GM21737 (cell line): ENCODE measurements around the gene PSRC1.
"Not testable (repeated sequence)": the region's sequence is repeated elsewhere in the genome, so short reads cannot be mapped to it uniquely, and the experiment has no call there.

Experiments used
- ATAC-seq: cut with Tn5 transposase; IDR thresholded peaks from one replicate; pipeline ENCODE4 v1.9.1; 2021; ENCODE audit warnings: mild to moderate bottlenecking, moderate library complexity; ENCODE audit not compliant: unreplicated experiment

The PSRC1 gene

DNA sequence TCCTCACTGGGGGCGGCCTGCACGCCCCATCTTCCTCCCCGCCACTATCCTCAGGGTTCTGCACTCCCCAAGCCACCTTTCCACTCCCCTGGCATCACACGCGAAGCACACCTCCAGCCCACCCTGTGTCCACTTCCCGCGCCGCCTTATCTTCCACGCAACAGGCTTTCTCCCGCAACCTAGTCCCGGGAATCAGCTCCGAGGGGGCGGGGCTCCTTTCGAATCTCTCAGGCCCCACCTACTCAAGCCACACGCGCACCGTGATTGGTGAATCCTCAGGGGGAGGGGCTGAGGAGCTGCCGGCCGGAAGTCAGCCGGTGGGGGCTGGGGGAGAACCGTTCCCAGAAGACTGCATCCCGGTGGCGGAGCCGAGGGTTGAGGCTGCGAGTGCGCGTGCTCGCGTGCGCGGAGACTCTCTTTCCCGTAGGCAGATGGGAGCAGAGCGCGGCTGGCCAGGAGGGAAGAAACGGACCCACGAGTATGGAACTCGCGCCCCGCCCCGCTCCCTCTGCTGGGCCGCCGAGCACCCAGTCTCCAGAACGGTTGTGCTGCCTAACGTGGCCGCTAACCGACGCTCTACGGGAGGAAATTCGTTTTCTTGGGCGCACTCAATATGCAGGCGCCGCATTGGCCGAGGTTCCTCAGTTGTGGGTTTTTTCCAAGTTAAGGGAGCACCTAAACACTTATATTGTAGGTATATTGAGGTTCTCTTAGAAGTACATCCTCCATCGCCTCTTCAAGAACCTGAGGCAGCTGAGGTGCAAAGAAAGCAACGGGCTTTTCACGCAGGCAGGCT is at the start of gene PSRC1:
TSS of gene PSRC1 (minus strand) at position 194 of the 796 bp plus-strand sequence.
- peak; percentile 96 for ATAC-seq

DNA sequence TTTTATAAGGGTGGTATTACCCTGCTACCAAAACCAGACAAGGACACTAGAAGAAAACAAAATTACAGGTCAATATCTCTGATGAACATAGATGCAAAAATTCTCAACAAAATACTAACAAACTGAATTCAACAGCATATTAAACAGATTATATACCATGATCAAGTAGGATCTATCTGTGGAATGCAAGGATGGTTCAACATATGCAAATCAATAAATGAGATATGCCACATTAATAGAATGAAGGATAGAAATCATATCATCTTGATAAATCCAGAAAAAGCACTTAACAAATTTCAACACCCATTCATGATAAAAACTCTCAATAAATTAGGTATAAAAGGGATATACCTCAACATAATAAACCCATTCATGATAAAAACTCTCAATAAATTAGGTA is 48.2 kb upstream of the PSRC1 start:
- no peak for ATAC-seq

DNA sequence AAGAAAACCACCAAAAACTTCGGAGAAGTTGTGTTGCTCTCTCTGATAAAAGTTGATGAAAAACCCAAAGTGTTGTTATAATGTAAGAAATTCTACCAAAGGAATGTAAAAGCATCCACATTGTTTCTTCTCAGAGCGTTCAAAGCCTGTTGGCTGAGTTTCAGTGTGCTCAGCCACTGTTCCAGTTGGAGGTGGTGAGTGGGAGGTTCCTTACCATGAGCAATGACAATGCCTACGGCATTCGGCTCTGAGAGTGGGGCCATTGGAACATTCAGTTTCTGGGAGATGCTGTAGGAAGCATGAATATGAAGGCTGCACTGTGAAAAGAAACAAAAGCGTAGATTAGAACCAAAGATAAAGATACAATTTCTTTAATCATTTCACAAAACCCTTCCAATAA is 44.3 kb upstream of the PSRC1 start:
- no peak for ATAC-seq

DNA sequence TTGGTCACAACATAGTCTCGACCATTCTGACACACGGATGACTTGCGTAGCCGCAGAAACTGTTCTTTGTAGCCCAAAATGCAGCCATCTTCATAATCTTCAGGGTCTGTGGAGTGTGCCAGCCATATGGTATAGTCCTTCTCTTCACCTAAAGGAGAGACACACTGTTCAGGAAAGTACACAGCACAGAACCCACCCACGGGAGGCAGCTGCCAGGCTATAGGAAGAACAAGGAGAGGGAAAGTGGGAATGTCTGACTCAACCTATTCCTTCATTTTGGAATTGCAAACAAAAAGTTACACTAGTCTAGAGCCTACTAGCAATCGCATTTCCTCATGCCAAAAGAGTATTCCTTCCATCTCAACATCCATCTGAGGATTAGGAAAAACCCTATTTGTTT is 40.0 kb upstream of the PSRC1 start:
- no peak for ATAC-seq

DNA sequence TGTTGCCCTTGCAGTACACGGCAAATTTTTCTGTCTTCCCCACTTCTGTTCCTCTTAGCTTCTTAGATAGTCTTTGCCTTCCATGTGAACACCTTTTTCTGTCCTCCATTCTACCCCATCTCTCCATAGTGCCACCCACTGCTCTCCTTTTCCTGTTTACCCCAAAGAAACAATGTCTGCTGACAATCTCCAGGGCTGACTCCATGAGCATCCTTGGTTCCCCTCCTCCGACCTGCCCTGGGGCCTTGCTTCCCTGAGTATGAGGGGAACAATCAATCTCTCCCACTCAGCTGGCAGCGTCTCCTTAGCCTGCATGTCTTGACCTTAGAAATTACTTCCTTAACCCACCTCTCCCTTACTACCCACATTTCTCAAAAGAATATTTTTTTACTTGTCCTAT is 36.2 kb upstream of the PSRC1 start:
- ATAC-seq: no peak

DNA sequence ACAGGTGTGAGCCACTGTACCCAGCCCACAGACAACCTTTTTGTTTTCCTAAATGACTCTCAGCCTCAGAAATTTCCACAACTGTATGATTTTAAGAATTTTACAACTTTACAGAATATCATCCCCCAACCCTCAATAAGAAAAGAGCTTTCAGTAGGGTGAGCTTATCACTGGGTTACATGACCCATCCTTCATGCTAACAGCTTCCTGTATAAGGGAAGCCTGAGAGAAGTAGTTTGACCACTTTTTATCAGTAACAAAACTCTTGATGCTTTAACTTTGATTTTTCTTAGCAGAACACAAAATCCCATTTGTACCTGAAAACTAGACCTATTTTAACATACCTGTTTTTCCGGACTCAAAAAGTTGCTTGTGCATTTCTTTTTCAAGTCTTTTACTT is 33.6 kb upstream of the PSRC1 start:
- no peak for ATAC-seq

DNA sequence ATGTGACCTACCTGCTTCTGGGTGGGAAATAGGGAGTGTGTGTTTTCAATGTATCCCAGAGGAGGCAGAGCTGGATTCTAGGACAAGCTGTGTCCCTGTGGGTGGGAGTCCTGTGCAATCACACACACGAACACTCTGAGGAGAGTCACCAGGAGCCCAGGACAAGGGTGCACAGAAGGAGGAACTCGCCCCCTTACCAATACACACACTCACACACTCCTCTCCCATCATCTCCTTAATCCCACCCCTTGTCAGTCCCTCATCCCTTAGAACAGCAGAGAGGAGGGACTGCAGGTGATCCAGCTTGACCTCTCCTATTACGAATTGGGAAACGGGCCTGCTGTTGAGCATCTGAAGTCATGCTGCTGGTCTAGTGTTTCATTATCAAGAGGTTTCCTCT is 32.3 kb upstream of the PSRC1 start:
- no peak for ATAC-seq

DNA sequence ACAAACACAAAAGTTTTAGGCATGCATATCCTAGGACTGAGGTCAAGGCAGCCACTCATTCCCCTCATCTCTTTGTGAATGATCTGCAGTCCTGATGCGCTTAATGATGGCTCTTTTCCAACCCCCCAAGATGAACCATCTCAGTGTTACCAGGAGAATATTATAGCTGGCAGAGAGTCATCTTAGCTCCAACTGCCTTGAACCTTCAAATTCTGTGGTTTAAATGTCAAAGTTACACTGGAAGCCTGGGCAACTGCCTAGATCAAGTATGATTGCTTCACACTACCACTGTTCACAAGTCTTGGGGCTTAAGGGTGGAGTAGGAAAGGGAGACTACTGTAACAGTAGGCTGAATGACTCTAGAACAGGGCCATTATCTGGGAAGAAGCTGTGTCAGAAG is 31.9 kb upstream of the PSRC1 start:
- ATAC-seq: no peak

DNA sequence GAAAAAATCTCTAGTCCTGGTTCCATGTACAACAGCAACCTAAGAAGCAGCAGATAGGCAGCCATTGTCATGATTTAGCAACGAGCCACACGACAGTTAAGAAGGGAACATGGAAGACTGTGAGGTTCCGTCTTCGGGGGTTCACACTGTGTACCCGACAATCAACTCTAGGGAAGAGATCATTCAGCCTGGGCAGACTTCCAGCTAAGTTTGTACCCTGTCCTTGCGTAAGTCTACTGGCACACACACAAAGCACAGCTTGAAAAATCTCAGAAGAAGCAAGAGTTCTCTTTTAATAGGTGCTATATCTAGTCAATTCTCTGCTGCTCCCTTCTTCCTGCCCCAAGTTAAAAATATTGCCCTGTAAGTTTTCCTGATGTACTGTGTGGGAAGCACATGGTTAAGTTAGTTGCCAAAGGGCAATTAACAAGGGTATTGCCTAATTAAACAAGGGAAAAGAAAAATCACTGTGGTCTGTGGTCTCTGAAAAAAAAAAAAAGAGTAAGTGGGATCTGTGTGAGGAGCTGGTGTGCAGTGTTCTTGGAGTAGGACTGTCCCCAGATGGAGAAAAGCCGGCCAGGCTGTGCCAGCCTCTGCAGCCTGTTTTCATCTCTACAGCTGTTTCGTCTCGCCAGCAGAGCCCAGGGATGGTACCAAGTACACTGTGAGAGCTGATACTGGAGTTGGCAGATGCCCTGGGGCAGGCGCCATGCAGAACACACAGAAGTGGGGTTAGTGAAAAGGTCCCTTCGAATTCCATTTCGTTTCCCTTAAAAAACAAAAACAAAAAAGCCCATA is 30.2 kb upstream of the PSRC1 start:
- no peak for ATAC-seq

DNA sequence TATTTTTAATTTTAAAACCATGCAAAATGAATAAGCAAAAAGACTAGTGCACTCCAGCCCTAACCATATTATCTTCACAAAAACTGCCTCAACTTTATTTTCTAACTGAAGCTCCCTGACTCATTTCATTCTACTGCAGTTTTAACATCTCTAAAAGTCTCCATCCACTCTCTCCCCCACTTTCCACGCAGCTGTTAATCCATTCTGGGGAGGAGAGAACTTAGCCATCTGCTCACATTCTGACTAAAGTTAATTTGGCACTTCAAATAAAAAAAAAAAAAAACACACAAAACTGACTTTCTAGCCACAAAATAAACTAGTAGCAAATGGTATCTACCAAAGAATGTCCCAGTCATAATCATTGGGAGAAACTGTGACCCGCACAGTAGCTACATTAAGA is 29.3 kb upstream of the PSRC1 start:
- no peak for ATAC-seq

DNA sequence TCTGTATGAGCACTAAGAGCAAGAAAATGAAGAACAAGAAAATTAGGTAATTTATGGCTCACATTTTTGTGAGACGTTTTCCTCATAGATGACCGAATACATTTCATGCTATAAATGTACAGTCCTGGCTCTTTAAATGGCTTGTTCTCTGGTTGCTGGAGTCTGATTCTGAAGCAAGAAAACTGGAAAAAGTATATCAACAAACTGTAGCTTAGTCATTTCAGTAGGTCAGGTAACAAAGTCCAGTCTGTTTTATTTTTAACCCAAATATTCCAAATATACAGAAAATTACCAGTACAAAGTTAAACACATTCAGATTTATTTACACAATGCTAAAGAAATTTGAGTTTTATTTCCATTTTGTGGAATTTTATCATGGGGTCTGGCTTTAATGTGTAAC is 26.4 kb upstream of the PSRC1 start:
- no peak for ATAC-seq

DNA sequence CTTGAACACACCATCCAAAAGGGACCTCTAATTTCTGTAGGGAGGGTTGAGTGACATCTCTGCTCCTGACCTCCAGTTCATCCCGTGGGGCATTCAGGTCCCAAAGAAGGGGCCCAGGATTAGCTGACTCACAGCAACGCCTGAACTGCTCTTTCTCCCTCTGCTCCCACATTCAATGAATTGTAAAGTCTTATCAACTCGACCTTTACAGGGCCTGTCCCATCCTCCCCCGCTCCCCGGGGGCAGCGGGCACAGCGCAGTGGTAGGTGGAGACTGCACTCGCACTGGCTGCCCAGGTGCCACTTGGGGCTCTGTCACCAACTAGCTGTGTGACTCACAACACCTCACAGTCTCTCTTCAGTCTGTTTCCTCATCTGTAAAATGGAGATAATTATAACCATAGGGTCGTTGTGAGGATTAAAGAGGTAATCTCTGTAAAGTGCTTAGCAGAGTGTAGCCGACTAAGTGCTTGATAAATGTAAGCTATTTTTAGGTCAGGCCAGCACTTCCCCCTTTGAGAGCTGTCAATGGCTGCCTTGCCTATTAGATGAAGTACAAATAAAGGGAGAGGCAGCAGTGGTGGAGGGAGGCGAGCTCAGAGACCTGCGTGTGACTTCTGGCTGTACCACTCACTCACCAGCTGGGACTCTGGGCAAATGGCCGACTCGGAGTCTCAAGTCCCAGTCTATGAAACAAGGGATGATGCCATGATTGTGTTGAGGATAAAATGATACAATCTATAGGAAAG is 24.5 kb upstream of the PSRC1 start:
- ATAC-seq: no peak

DNA sequence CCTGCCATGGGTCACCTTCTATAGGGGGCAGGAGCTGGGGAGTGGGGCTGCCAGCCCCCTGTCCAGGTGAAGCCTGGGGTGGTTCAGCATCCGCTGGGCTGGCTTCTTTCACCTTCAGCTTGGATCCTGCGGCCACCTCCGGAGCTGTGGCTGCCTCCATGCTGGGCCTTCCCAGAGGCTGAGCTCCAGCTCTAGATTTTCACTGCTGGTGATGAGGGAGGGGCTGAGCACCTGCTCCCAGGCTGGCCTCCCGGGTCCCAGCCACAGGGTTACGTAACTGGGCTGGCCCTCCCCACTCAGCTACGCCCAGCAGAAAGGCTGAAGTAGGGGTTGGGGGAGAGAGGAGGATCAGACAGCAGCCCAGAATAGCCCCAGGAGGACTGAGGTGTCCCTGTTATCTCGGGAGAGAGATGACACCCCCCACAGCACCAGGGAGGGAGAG is 23.9 kb upstream of the PSRC1 start, which contains the start of gene MYBPHL:
TSS of gene MYBPHL (minus strand) at position 180 of the 442 bp plus-strand sequence. CDS start at position 160, 20 bp downstream.
- no peak for ATAC-seq

DNA sequence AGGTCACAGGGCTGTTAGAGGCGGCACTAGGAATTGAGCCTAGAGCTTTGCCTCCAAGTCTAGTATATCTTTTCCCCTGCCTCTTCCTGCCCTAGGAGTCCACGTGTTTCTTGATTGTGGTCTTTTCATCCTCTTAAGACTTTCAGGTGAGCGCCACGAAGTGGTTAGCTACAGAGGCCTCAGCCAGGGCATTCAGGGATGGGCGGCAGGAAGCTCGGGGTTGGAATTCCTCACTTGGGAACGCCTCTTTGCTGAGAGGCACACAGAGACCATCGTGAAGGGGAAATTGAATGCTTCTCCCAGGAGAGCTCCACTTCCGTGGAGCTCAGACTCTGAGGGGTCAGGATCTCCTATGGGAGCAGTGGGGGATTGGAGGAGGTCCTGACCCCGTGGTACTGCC is 23.0 kb upstream of the PSRC1 start:
- ATAC-seq: not testable (repeated sequence)

DNA sequence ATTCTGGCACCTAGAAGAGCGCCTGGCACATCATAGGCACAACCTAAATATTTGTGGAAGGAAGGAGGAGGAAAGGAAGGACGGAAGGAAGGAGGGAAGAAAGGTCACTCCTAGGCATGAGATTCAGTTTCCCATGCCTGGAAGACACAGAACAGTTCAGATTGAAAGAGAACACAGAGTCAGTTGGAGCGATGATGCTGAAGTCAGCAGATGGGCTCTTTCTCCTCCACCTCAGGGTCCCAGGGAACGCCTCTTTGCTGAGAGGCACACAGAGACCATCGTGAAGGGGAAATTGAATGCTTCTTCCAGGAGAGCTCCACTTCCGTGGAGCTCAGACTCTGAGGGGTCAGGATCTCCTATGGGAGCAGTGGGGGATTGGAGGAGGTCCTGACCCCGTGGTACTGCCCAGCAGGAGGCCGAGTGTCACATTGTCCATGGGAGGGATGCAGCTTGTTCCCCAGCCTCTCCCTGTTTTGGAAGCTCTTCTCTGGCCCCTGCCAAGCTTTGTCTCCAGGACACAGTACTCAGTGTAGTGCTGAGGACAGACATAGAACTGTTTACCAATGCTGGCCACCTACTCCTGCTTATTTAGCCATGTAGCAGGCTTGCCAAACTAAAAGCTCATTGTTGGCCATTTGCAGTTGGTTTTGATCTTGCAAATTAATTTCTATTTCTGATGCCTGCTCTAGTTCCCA is 21.4 kb upstream of the PSRC1 start:
- ATAC-seq: no peak

DNA sequence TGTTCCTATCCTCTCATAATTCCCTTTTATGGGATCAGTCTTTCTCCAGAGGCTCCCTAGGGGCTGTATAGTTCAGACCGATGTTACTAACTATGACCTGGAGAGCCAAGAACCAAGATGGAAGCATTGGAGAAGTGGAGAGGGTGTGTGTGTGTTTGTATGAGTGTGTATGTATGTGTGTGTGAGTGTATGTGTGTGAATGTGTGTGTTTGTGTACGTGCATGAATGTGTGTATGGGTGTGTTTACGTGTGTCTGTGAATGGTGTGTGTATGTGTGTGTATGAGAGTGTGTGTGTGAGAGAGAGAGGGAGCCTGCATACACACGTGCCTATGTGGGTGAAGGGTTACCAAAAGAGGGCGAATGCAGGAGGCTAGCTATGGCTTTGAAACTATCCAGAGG is 18.9 kb upstream of the PSRC1 start:
- ATAC-seq: no peak

DNA sequence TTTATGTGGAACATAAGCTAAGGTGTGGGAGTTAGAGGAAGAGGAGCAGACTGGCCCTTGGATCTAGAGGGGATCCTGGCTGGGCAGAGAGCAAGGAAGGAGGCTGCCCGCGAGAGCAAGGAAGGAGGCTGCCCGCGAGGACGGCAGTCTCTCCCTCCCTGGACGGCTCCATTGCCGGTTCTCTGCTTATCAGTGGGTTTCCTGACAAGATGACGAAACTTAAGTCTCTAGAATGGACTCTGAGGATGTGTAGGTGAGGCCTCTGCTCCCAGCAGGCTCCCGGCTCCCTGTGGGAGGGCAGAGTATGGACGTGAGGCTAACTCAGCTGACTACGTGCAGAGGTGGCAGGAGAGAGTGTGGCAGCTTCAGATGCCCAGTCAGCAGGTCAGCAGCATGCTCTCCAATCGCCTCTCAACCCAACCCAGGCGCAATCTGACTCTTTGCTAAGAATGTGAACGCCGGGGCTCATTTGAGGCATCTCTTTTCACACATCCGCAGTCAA is 17.8 kb upstream of the PSRC1 start:
- no peak for ATAC-seq

DNA sequence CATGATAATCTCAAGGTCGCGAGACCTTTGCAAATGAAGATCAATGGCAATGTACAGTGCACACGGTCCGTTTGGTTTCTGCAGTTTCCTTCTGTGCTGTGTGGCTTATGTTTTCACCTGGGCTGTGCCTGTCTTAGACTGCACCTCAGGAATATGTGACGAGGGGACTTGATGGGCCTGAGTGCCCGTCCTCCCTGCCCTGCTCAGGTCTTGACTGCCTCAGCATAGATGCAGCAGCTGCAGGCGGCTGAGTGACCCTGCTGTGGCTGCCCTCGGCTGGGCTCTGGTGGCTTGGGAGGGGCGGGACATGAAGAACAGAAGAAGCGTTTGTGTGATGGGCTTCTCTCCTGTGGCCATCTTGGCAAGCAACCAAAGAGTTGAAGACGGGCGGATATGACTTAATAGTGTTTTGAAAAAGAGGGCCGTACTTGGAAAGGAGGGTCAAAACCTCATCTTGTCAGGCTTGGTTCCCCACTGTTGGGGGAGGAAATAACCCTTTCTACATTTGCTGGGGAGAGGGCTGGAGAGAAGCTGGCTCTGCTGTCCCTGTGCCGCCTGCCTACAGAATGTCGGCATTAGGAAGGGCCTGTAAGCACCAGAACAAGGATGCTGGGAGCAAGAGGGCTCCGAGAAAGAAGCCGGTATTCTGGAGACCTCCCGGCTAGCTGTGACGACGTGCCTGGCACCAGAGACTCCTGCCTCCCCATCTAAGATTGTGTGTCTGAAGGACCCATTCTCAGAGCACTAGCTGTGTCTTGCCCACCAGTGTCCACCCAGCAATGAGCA is 16.8 kb upstream of the PSRC1 start:
- ATAC-seq: no peak

DNA sequence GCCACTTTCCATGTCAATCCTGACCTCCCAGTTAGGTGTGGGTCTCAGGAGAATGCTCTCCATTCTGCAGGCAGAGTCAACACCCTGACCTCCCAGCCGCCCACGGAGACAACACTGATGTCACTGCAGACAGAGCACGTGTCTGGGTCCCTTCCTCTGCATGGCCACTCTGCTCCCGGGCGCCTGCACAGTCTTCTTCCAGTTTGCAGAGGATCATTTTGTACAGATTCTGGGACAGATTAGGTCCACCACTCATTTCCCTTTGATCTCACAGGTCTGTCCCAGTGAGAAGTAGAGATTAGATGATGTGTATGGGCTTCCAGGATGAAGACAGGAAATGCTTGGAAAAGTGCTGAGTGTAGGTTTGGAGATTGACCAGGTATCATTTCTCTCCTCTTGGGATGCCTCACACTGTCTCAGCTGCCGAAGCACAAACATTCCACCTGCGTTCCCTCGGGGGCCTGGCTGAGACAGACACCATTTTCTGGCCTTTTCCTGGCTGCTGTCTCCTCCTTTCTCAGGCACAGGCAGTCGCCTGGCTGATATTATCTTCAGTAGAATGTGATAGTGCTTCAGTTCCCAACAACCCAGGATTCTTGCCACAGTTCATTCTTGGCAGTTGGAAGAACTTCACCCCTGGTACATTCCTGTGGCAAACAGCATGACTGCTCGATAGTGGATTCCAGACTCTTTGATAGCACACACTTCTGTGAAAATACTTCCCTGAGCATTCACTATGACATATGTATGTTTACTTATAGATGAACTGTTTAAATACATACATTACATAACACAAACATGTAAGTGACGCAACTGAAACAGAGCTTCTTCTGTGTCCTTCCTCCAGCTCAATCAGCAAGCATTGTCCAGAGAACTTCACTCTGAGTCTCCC is 16.0 kb upstream of the PSRC1 start:
- no peak for ATAC-seq
